ENCODE results near the gene ABCD3. TPM values are rescaled to one million over a fixed set of nuclear protein-coding genes. Genes with fewer than 3 reads are reported as not detected.

Gene ABCD3
- total RNA-seq, 1 donor from 2014 or later, result 35.0 TPM

DNA sequence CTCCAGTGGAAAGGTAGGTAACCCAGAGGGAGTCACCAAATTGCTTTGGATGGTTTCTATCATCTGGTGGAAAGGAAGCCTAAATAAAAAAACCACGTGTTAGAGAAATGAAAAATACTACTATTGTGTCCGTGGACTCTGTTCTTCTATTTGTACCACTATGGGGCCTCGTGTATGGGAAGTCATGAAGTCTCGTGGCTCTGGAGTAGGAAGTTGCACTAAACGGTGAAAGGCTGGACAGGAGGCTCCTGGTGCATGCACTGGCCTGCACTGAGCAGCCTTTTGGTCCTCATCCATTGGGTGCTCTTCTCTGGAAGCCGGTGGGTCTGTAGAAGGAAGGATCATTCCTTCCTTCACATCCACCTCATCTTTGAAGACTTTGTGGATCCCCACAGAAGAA, 106.3 kb downstream of the ABCD3 start:
- Mint-ChIP-seq H3K4me3 (no peak overlapping the region), H3K4me1 (peaks cover 20% of the 10 kb centered on the region), H3K27ac (ENCODE audit: unreplicated experiment) (no peak overlapping the region), H3K9me3 (no peaks in the 10 kb centered on the region), H3K36me3 (ENCODE audit: low read depth) (no peaks in the 10 kb centered on the region), H3K27me3 (ENCODE audit: low read depth) (no peaks in the 10 kb centered on the region)
- TF ChIP-seq, protein P1, sequence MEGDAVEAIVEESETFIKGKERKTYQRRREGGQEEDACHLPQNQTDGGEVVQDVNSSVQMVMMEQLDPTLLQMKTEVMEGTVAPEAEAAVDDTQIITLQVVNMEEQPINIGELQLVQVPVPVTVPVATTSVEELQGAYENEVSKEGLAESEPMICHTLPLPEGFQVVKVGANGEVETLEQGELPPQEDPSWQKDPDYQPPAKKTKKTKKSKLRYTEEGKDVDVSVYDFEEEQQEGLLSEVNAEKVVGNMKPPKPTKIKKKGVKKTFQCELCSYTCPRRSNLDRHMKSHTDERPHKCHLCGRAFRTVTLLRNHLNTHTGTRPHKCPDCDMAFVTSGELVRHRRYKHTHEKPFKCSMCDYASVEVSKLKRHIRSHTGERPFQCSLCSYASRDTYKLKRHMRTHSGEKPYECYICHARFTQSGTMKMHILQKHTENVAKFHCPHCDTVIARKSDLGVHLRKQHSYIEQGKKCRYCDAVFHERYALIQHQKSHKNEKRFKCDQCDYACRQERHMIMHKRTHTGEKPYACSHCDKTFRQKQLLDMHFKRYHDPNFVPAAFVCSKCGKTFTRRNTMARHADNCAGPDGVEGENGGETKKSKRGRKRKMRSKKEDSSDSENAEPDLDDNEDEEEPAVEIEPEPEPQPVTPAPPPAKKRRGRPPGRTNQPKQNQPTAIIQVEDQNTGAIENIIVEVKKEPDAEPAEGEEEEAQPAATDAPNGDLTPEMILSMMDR (conservative IDR thresholded peaks at IDR 0.05), result no peak
- no peak for DNase-seq (ENCODE audit: low read depth, low spot score)

DNA sequence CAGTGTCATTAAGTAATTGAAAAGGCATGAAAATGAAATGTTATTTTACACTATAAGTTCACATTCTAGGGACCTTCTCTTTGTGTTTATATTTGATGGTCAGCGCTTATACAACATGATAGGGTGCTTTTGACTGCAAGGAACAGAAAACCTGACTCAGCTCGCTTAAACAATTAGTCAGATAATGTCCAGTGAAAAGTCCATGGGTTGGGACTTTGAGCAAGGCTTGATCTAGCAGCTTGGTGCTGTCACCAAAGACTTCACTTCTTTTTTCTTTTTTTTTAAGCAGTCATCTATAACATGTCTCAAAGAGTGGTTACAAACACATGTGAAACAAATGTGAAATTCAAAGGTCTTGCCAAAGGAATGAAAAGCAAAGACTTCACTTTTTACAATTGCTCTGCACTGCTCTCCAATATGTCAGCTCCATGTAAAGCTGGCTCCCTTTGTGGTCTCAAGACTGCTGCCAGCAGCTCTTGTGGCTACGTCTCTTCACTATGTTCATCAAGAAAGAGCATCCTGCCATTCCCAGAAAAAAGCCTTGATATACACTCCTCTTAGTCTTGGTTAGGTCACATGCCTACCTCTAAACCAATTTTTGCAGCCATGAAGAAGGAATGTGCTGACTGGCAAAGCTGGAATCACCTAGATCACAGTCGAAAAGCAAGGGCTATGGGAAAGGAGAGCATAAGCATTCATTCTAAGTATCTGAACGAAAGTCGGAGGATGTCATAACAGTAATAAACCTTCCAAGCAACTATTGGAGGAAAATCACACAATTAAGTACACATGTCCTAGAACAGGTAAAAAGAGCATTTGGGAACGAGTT, 108.2 kb downstream of the ABCD3 start:
- Mint-ChIP-seq H3K4me3 (no peak overlapping the region), H3K4me1 (peaks cover 20% of the 10 kb centered on the region), H3K9me3 (no peaks in the 10 kb centered on the region), H3K27me3 (ENCODE audit: low read depth) (no peaks in the 10 kb centered on the region), H3K36me3 (ENCODE audit: low read depth) (peaks cover 3% of the 10 kb centered on the region), H3K27ac (ENCODE audit: unreplicated experiment) (no peak overlapping the region)
- no peak for DNase-seq (ENCODE audit: low read depth, low spot score)
- TF ChIP-seq, protein P1 (conservative IDR thresholded peaks at IDR 0.05), result no peak

DNA sequence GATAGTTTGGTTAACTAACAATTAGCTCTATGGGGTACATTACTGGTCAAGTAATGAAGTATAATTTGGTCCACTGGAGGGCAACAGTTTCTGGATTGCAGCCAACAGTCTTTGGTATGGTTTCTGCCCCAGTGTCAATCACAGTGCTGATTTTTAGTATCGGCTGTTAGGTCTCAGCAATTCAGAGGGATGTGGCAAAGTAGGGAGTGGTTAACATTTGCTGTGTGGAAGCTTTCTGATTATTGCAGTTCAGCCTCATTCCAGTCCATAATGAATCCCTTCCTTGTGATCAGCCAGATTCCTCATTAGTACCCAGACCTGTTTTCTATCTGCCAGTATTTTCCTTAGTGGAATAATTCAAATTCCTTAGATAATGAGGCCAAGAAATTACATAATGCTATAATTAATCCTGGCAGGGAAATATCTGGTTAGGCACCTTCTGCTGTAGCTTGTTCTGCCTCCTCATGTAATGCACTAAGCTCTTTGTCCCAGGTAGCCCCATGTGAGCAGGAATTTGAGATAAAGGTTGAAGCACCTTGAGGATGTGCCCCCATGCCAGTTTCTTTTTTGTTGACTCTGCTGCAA, 109.3 kb downstream of the ABCD3 start:
- Mint-ChIP-seq H3K36me3 (ENCODE audit: low read depth) (peaks cover 7% of the 10 kb centered on the region), H3K4me3 (no peak overlapping the region), H3K27ac (ENCODE audit: unreplicated experiment) (no peak overlapping the region)

DNA sequence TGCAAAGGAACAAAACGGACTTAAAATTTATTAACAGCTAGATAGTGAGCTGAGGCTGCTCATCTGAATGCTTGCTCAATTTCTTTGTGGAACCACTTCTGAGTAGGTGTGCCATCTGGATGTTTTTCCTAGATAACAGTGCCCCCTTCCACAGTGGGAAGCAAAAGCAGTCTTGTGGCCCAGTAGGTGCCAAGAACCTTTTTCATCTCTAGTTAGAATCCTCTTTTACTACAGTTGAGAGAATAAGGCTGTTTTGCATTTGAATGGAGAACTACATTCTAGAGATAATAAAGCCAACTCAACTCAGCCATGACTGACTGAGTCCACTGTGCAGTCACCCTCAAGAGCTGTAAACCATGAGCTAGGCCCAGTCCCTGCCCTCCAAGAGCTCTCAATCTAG, 110.1 kb downstream of the ABCD3 start:
- Mint-ChIP-seq H3K9me3 (no peaks in the 10 kb centered on the region), H3K27ac (ENCODE audit: unreplicated experiment) (no peak overlapping the region), H3K36me3 (ENCODE audit: low read depth) (peaks cover 7% of the 10 kb centered on the region), H3K27me3 (ENCODE audit: low read depth) (no peaks in the 10 kb centered on the region), H3K4me1 (peaks cover 11% of the 10 kb centered on the region), H3K4me3 (no peak overlapping the region)
- DNase-seq (ENCODE audit: low read depth, low spot score), result no peak
- TF ChIP-seq, protein P1 (conservative IDR thresholded peaks at IDR 0.05), result no peak

More for the DNA sequence above, 109.3 kb downstream of the ABCD3 start:
- DNase-seq (ENCODE audit: low read depth, low spot score), result no peak
- H3K9me3 Mint-ChIP-seq, result no peaks in the 10 kb centered on the region
- H3K4me1 Mint-ChIP-seq, result peaks cover 16% of the 10 kb centered on the region
- no peaks in the 10 kb centered on the region for H3K27me3 Mint-ChIP-seq (ENCODE audit: low read depth)
- TF ChIP-seq, protein P1 (conservative IDR thresholded peaks at IDR 0.05), result peak; percentile 43

DNA sequence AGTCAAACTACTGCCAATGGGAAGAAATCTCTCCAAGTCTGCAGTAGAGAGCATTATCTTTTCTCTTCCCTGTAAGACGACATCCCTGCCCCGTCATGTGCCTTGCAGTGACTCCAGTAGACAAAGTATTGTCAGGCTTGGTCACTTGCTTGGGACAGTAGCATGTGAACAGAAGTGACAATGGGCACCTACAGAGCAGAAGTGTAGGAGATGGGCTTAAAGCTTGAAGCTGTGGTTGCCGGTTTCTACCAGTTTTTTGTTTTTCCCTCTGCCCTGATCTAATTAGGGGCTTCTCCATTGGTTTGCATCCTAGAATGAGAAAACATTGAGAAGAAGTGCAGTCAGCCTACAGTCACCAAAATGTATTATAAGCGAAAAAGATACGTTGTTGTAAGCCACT, 110.6 kb downstream of the ABCD3 start:
- TF ChIP-seq, protein P1 (conservative IDR thresholded peaks at IDR 0.05), result no peak
- no peak overlapping the region for H3K27ac Mint-ChIP-seq (ENCODE audit: unreplicated experiment)
- peaks cover 11% of the 10 kb centered on the region for H3K4me1 Mint-ChIP-seq

More for the DNA sequence above, 110.6 kb downstream of the ABCD3 start:
- DNase-seq (ENCODE audit: low read depth, low spot score), result no peak
- no peak overlapping the region for H3K4me3 Mint-ChIP-seq
- H3K27me3 Mint-ChIP-seq (ENCODE audit: low read depth), result no peaks in the 10 kb centered on the region
- peaks cover 7% of the 10 kb centered on the region for H3K36me3 Mint-ChIP-seq (ENCODE audit: low read depth)
- H3K9me3 Mint-ChIP-seq, result no peaks in the 10 kb centered on the region
